NOMO-1 treated with DMSO at 0.1 percent for 48 hours (cell line): Measurements from ENCODE around the gene KRT1.
"Not testable (repeated sequence)": the region's sequence is repeated elsewhere in the genome, so short reads cannot be mapped to it uniquely, and the experiment has no call there.

ENCODE experiments used
- DNase-seq: peaks from one replicate; lab custom pipeline; 2025; ENCODE audit not compliant: unreplicated experiment; lab: John Stamatoyannopoulos, UW

KRT1 gene

DNA sequence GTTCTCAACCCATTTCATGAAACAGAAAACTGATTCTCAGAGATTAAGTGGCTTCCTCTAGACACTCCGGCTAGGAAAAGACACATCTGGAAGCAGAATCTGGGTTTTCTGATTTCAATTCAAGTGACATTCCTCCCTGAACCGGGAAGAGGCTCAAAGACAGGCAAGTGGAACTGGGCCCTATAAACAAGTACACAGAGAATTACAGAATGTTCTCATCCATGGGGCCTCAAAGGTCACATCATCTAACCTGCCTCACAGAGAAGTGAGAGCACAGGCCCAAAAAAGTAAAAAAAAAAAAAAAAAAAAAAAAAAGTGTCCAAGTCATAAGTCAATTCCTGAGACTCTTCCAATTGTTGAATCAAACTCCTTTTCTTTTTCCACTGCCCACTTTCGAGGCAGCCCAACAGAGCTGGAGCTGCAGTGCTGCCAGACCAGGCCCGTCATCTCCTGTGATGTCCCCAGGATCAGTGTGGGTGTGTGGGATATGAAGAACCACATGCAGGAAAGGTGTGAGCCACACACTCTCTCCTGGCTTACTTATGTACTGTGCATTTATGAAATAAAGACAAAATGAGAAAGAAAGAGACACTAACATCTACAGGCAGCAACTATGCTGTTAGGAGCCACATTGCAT, 2.8 kb upstream of the KRT1 start:
- DNase-seq: no peak

DNA sequence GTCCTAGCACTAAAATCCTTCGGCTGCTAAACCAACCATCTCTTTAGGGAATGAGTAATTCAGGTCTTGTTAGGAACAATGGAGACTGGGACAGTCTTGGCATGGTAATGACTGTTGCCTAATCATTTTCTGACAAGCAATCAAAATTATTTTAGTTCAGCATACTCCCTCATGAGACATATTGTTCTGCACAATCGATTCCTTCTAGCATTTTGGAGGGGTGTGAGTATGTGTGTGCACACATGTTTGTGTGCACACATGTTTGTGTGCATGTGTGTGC, 2.1 kb upstream of the KRT1 start:
- DNase-seq: no peak

DNA sequence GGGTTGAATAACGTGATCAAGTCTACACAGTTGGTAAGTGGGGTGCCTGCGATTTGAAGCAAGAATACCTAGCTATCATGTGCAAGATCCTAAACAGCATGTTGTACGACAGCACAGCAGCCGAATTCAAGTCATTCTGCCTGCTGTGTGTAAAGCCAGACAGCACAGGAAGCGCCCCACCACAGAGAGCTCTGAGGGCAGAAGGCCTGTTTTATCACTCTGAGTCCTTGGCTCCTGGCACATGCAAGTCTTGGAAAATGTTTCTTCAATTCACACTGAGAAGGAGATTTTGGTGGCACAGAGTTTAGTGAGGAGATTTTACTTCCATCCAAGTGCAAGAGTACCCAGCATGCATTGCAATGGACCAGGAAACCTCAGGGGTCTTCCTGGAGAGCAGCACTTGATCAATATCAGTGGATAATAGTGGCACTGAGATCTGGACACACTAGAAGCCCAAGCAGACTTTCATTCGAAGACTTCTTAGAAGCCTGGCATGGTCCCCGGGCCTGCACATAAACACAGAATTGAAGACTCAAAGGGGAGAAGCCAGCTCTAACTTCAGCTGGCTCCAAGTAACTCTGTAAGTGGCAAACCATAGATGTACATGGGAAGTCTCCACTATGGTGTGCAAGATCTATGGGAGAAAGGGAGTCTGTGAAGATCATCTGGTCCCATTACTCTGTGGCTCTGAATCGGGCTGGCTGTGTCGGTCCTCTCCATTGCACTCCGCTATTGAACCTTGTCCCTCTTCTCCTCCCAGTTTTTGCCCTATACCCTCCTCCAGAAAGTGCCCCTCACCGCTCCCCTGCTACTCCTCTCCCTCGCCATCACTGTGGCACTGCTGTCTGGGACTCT, 1.5 kb upstream of the KRT1 start:
- no peak for DNase-seq

DNA sequence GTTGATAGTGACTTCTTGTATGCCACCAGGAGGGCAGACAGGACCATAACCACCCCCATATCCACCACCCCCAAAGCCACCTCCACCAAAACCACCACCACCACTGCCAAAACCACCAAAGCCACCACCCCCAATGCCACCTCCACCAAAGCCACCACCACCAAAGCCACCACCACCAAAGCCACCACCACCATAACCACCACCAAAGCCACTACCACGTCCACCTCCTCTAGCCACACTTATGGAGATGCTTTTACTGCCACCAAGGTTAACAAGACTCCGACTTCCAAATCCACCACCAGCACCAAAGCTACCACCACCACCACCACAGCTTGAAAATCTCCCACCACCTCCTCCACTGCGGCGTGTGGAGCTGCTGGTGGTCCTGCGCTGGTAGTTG, 332 bp downstream of the KRT1 start:
- no peak for DNase-seq

DNA sequence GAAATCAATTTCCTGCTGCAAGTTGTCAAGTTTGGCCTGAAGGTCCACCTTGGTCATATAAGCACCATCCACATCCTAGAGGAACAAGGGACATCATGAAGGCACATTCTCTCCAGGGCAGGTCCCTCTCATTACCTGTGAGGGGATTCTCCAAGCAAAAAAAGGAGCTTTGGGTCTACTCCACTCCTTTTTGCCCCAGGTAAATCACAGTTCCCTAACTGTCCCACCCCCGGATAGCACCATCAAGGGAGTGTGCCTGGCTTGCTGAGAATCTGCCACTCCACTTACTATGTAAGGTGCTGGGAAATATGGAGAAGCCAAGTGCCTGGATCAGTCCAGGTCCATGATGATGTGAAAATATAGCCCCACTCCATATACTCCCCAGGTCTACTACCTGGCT, 2.5 kb downstream of the KRT1 start:
- no peak for DNase-seq

DNA sequence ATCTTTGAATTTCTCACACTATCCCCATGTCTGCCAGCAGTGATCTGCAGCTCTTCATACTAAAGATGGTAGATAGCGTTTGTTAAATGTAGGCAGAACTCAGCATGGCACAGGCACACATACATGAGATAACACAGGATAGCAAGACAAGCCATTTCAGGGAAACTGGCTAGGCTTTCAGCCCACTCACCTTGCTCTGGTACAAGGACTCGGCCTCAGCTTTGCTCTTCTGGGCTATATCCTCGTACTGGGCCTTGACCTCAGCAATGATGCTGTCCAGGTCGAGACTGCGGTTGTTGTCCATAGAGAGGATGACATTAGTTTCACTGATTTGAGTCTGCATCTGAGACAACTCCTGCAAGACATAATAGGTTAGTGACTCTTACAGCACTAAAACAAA, 3.1 kb downstream of the KRT1 start:
- no peak for DNase-seq

DNA sequence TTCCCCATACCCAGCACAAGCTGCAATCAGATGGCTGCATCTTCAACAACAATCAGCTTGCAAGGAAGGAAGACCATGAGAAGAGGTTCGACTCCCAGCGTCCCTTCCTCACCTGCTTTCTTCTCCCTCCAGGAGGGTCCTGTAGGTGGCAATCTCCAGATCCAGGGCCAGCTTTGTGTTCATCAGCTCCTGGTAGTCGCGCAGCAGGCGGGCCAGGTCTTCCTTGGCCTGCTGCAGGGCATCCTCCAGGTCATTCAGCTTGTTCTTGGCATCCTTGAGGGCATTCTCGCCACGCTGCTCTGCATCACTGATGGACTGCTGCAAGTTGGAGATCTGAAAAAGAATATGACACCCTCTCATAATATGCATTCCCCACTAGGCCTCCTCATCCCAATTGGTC, 4.0 kb downstream of the KRT1 start:
- no peak for DNase-seq

DNA sequence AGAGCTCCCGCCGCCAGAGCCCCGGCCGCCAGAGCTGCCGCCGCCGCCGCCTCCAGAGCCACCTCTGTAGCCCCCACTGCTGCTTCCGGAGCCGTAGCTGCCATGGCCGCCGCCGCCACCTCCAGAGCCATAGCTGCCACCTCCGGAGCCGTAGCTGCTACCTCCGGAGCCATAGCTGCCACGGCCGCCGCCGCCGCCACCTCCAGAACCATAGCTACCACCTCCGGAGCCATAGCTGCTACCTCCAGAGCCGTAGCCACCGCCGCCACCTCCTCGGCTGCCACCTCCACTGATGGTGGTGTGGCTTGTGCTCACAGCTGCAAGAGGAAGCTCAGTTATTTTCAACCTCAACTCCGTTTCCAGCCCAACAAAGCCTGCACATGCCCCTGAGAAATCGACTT, 4.9 kb downstream of the KRT1 start:
- DNase-seq: no peak

DNA sequence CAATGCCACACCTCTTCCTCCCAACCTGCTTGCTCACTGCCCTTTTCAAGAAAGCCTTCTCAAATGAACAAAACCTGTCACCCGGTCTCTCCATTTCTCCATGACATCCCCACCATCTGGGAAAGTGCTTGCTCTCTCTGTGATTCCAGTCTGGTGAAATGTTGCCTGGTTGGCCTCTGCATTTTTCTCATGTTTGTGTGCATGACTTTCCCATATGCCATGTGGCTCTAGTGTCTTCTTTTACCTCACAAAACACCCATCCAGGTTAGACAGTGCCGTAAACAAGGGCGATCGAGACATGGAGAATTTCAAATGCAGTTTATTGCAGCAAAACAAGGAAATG, 5.8 kb downstream of the KRT1 start:
- DNase-seq: no peak

DNA sequence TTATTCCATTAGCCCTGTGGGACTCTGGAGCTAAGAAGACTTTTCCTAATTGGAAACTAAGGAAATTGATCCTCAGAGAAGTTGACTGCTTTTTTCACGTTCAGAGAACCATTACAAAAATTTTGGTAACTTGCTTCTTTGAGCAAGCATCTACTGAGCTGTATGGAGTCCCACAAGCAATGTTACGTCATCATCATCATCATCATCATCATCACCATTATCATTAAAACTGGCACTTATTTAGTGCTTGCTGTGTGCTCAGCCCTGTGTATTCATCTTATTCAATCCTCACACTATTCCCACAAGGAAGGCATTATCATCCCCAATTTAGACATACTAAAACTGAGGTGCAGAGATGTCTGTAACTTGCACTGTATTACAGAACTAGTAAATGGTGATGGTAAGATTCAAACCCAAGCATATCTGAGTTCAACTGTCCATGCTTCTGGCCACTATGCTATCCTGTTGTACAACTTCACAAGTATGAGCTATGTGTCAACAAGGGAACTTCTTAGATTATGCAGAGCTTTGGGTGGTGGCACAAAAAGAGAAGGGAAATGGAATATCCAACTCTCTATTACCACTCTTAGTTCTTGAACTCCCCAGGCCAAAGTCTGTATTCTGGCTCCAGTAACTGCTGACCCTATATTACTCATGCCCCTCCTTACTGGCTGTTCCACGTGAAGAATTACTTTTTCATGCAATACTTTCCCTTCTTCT, 6.3 kb downstream of the KRT1 start:
- no peak for DNase-seq

DNA sequence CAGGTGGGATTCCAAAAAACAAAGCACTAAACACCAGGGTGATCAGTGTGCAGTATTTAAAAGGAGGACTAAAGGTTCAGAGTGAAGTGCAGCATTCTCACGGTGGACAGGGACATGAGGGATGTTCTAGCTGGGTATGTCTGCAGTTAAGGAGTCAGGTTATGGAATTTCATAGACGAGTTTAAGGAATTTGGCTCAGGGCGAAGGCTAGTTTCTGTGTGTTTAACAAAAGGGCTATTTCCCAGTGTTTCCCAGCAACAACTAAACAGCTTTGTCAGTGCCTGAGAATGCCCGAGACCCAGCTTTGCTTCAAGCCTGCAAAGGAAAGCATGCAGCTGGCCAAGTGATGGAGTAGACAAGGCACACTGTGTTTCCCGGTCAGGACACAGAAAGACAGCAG, 7.0 kb downstream of the KRT1 start:
- DNase-seq: no peak

DNA sequence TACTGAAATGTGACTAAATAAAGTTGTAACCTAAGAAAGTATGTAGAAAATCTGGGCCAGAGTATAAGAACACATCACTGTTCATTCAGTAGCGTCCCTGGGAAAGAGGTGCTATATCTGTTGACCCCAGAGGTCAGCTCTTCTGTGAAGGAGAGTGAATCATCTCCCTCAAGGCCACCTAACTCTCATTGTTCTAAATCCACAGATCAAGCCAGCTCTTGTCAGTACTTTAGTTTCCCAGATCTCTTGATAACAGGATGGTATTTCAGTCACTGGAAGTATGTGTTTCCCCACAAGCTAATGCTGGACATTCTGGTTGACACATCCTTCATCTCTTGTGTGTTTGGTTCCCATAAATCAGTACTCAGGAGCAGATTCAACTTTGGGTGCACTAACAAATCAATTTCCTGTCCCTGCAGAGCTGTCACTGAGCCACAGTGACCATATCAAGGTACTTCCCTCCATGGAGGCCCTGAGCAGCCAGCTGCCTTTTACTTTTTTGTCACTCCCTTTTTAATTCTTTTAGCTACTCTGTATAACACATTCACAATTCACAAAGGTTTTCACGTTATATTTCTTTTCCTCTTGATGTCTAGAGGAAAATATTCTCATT, 7.8 kb downstream of the KRT1 start:
- no peak for DNase-seq

DNA sequence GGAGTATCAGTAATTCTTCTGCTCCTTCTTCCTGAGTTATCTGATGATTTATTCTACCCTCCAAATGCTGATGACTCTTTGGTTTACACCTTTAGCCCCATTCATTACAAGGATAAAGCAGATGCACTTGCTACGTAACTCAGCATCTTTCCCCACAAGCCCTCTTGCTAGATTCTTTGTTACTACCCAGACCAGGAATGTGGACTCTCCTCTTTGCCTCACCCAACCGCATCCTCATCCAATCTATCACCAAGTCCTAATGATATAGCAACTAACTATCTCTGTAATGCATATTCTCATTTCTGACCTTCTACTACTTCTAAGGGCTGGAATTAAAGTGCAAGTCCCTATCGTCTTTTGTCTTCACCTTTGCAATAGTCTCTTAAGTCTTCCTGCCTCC, 9.2 kb downstream of the KRT1 start:
- DNase-seq: no peak

DNA sequence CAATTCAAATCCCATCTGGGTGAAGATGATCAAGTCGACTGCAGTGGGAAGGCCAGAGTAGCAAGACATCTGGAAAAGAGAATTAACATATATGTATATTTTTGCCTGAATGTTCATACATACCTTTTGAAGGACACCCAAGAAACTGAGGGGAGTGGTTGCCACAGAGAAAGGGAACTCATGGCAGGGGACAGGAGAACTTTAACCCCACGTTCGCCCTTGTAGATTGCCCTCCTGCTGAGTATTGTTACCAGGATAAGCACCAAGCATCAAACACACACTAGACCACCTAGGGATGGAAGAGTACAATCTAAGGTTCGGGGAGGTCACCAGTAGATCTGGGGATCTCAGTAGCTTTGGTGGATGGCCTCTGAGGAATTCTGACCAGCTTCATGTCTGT, 9.7 kb downstream of the KRT1 start:
- DNase-seq: no peak

DNA sequence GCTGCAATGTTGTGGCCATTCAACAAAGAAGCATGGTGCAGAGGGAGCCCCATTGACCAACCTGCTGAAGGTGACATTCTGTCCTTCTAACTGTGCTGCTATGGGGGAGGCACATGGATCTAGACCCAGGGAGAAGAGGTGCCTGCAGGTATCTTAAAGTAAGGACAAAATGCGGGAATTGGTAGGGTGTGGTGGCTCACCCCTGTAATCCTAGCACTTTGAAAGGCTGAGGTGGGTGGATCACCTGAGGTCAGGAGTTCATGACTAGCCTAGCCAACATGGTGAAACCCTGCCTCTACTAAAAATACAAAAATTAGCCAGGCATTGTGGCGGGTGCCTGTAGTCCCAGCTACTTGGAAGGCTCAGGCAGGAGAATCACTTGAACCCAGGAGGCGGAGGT, 10.3 kb downstream of the KRT1 start:
- not testable (repeated sequence) for DNase-seq

DNA sequence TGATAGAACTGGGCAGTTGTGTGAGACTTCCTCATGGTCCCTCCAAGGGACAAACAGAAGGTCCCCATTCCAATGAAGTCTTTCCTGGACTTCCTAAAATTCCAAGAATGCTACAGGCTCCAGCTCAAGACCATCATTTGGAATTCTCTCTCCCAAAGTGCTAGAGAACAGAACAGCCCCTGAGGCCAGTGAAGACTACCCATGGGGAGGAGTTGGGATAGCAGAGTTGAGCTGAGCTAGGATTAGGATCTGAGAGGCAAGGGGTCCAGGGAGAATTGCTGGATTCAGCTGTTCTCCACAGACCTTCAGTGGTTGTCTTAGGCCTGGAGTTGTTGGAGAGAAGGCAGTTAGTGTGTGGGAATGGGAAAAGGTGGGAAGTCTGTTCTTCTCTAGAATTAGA, 10.8 kb downstream of the KRT1 start:
- no peak for DNase-seq

DNA sequence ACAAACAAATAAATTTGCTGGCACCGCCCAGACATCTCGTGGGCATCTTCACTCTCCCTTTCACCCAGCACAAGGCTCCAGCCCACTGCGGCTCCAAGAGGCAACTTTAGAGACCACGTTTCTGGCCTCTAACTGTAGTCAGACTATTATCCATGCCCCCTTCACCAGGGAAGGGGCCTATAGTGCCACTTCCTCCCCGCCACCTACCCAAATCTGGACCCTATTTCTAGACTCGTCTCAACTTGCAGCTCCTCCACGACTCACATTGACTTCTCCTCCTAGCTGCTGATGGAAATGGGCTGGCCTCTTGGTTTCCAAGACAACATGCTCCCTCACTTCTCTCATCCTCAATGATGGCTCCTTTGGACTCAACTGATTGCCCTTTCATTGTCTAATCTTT, 12.3 kb downstream of the KRT1 start:
- no peak for DNase-seq

DNA sequence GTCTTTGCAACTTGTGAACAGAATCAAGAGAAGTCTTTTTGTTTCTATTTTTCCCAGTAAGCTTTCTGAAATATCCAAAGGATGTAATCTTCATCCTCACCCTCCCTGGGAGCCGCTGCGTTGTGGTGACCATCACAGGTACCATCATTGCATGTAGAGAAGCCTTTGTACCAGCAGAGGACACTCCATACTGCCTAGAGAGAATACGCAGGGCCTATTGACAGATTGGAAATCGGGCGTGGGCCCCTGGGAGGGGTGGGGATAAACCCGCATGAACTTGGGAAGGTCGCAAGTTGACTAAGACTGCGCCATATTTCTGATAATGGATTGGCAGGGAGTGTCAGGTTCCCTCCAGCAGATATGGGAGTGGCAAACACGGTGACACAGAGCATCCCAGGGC, 12.7 kb downstream of the KRT1 start:
- DNase-seq: no peak

DNA sequence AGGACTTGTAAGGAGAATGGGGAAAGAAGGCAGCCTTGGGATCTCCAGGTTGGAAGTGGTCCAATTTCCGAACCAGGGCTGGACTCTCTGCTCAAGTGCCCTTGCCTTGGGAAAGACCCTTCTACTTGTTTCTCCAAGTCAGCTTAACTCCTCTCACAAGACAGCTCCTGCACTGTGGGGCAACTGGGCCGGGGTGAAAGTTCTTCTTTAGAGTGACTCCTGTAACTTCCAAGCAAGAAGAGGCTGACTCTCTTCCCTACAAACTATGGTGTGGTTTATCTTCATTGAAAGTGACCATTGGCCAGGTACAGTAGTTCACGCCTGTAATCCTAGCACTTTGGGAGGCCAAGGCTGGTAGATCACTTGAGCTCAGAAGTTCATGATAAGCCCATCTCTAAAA, 13.7 kb downstream of the KRT1 start:
- DNase-seq: no peak

DNA sequence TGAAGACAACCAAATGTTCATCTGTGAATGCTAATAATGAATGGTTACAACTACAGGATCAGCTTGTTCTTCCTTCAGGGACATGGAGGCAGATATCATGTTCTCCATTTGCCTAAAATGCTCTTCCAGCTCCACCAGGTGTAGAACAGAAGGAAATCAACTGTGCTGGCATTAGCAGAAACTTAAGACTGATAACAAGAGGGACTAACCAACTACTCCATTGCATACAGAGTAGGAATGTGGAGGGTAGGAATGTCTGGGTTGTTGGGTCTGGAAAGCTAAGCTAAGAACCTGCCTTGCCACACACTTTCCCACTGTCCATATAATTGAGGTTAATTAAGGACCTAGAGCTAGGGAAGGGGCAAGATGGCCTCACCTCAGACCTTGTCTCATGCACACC, 16.8 kb downstream of the KRT1 start:
- DNase-seq: no peak

DNA sequence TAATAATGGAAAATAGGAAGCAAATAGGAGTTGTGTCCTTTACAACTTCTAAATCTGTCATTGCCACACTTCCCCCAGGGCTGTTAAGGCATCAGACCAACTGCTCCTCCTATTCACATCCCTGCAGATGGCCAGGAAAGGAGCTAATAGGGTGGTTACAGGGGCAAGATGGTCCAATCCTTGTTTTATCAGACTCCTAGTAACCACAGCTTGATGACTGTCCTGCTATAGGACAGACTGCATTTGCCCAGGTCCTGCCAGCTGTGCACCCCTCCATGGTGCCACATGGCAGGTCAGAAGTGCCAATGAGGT, 17.3 kb downstream of the KRT1 start:
- no peak for DNase-seq
